ENCODE data around the gene IRAK1BP1. TPM values are rescaled to one million over a fixed set of nuclear protein-coding genes. Genes with fewer than 3 reads are reported as not detected.

Gene IRAK1BP1, protein sequence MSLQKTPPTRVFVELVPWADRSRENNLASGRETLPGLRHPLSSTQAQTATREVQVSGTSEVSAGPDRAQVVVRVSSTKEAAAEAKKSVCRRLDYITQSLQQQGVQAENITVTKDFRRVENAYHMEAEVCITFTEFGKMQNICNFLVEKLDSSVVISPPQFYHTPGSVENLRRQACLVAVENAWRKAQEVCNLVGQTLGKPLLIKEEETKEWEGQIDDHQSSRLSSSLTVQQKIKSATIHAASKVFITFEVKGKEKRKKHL
- 4.1 and 10.4 TPM in 2 replicates for total RNA-seq (2011; cell fraction: chromatin; rRNA removed; ENCODE audit: low replicate concordance)
- 1.7 and 3.8 TPM in 2 replicates for total RNA-seq (2011; cell fraction: nucleolus; rRNA removed)
- 8.8 and 16.9 TPM in 2 replicates for total RNA-seq (2011; cell fraction: nucleoplasm; rRNA removed)
- 2.0 and 3.3 TPM in 2 replicates for total RNA-seq (2014; rRNA removed)
- total RNA-seq (2014; rRNA removed; fragmentation: Illumina TruSeq; extraction: Trizol), result 3.4 and 3.7 TPM in 2 replicates
- total RNA-seq (2015; rRNA removed; fragmentation: Illumina TruSeq; extraction: Trizol), result 2.4 and 2.7 TPM in 2 replicates
- 1.9 and 2.6 TPM in 2 replicates for total RNA-seq (2021)
- polyA plus RNA-seq (2011; rRNA removed), result 0.66 and 3.3 TPM in 2 replicates
- 0.16 and 0.76 TPM in 2 replicates for polyA plus RNA-seq (2011; cell fraction: cytosol; rRNA removed)
- polyA plus RNA-seq (2011; cell fraction: nucleus; rRNA removed), result 0.79 and 3.4 TPM in 2 replicates
- 1.4 and 2.4 TPM in 2 replicates for polyA plus RNA-seq (2012)
- 1.4 and 3.0 TPM in 2 replicates for polyA plus RNA-seq (2014; fragmentation: Illumina TruSeq; extraction: Trizol)
- polyA plus RNA-seq (2014; fragmentation: Nextera tagmentation; extraction: Ambion mirVana), result 1 to 10 TPM; 1.8 to 2.1 TPM
- 1.9 TPM in 2 replicates for polyA plus RNA-seq (2014; rRNA removed)
- polyA minus RNA-seq (2011; rRNA and poly(A)+ RNA removed), result 1.6 and 5.6 TPM in 2 replicates
- polyA minus RNA-seq (2011; cell fraction: cytosol; rRNA and poly(A)+ RNA removed), result 0.76 TPM in 1 of 2 replicates, not detected in the other
- 1.4 and 3.6 TPM in 2 replicates for polyA minus RNA-seq (2011; cell fraction: nucleus; rRNA and poly(A)+ RNA removed)
- percentile 55 among the genes with signal in this experiment for Bru-seq, nascent RNA
- BruChase-seq, experiment 1, labeled RNA remaining after a 2-hour chase, result percentile 59 among the genes with signal in this experiment
- BruChase-seq, experiment 2, labeled RNA remaining after a 6-hour chase, result percentile 60 among the genes with signal in this experiment
- long read RNA-seq, experiment 1, full-length matches to known transcripts, result 4 of 17 reads
- long read RNA-seq, experiment 1, partial matches to known transcripts, result 0 of 17 reads
- long read RNA-seq, experiment 1, other reads (novel, unspliced or antisense), result 13 of 17 reads
- long read RNA-seq, experiment 2, full-length matches to known transcripts, result 1 of 2 reads
- long read RNA-seq, experiment 2, partial matches to known transcripts, result 0 of 2 reads
- long read RNA-seq, experiment 2, other reads (novel, unspliced or antisense), result 1 of 2 reads
- long read RNA-seq, experiment 3, full-length matches to known transcripts, result 2 of 4 reads
- long read RNA-seq, experiment 3, partial matches to known transcripts, result 0 of 4 reads
- long read RNA-seq, experiment 3, other reads (novel, unspliced or antisense), result 2 of 4 reads

GRCh38 chr6:78867370-78868040, at the start of gene IRAK1BP1:
IRAK1BP1 (plus strand) TSS chr6:78867551; CDS start chr6:78867577, 26 bp downstream.
- peak within 1 kb of the TSS; percentile 84 for H3K4me2 ChIP-seq (ENCODE audit: insufficient read depth, low read length)
- BruUV-seq (replicated peaks), result no TSS peak
- no peaks in the 10 kb centered on the region for H3K9me3 ChIP-seq (replicated peaks; ENCODE audit: control insufficient read depth, insufficient read depth, low read depth, low read length)
- peak within 1 kb of the TSS; percentile 75 to 89 for H3K9ac ChIP-seq (ENCODE audit: insufficient read depth in 1 of 2, low read depth in 2 of 2, low read length in 2 of 2)
- peak within 1 kb of the TSS; percentile 100 for H2AFZ ChIP-seq (ENCODE audit: low read depth, low read length)
- peaks cover 16% of the 10 kb centered on the region for H3K79me2 ChIP-seq (ENCODE audit: control insufficient read depth, insufficient read depth, low read length)
- DNase-seq (ENCODE audit: extremely low read depth in 1 of 4, low spot score in 3 of 4), result peak; percentile 58 to 84 (median 70)
- CTCF ChIA-PET (ENCODE audit: low intra/inter-chr PET ratio), result no interaction called here
- intact Hi-C loops (cut with micrococcal nuclease) (loop anchor here (5.0 kb wide), 1 partner anchor 210 kb away; the partner anchor contains the start of gene PHIP), in situ Hi-C loops (cut with MboI) (no loop called here)
- 6% methylated on average over 40 of the region's 48 CpGs for WGBS (ENCODE audit: insufficient coverage, low coverage, missing lambda C conversion rate)
- no peaks in the 10 kb centered on the region for H3K27me3 ChIP-seq (ENCODE audit: control insufficient read depth in 2 of 2, insufficient read depth in 2 of 2, low read length in 2 of 2)
- peak; percentile 95 for ATAC-seq
- peak; percentile 84 for FAIRE-seq
- H3K36me3 ChIP-seq (ENCODE audit: control insufficient read depth, insufficient read depth, low read length), result no peaks in the 10 kb centered on the region
- no peaks in the 10 kb centered on the region for H4K20me1 ChIP-seq (replicated peaks; ENCODE audit: control insufficient read depth, insufficient read depth, low read length)
- POLR2A ChIA-PET, result interaction anchor here (0.6 kb wide), 1 partner anchor 286 kb away, joined by 3 read pairs; no protein-coding TSS in a partner anchor
- H3K27ac ChIP-seq (ENCODE audit: extremely low read depth, low read depth, low read length), result peak within 1 kb of the TSS; percentile 82
- no peaks in the 10 kb centered on the region for H3K9me1 ChIP-seq (ENCODE audit: control insufficient read depth, insufficient read depth, low read length)
- H3K4me3 ChIP-seq, result peak within 1 kb of the TSS; percentile 80
- H3K4me1 ChIP-seq (replicated peaks in 1 of 2; ENCODE audit: control insufficient read depth in 2 of 2, insufficient read depth in 2 of 2, low read length in 2 of 2), result peaks cover 0 to 7% of the 10 kb centered on the region in 2 experiments; a peak in 1 of 5 replicates
- TF ChIP-seq FOS (IDR thresholded peaks at IDR 0.05; ENCODE audit: extremely low read depth, insufficient read length) (no peak), CREB3 (tag; conservative IDR thresholded peaks at IDR 0.05; ENCODE audit: low read depth) (no peak), ZNF124 (CRISPR knock-in tag; IDR thresholded peaks at IDR 0.05) (no peak), ATF3 (IDR thresholded peaks at IDR 0.05) (peak; percentile 33; the same call in 1 of the 2 replicates), ATF3 (CRISPR knock-in tag; conservative IDR thresholded peaks at IDR 0.05) (no peak), ZNF57 (CRISPR knock-in tag; IDR thresholded peaks at IDR 0.05) (no peak), EGR1 (conservative IDR thresholded peaks at IDR 0.05) (0 out of 2 replicates have a peak, but pooled peaks have one; percentile 16), ZNF41 (CRISPR knock-in tag; conservative IDR thresholded peaks at IDR 0.05) (no peak), CBX3 (IDR thresholded peaks at IDR 0.05; ENCODE audit: borderline replicate concordance in 1 of 2, low read length in 2 of 2) (no peak), RAD21 (CRISPR knock-in tag; conservative IDR thresholded peaks at IDR 0.05 in 1 of 2, IDR thresholded peaks at IDR 0.05 in 1 of 2) (no peak)
- TF ChIP-seq, protein P1, sequence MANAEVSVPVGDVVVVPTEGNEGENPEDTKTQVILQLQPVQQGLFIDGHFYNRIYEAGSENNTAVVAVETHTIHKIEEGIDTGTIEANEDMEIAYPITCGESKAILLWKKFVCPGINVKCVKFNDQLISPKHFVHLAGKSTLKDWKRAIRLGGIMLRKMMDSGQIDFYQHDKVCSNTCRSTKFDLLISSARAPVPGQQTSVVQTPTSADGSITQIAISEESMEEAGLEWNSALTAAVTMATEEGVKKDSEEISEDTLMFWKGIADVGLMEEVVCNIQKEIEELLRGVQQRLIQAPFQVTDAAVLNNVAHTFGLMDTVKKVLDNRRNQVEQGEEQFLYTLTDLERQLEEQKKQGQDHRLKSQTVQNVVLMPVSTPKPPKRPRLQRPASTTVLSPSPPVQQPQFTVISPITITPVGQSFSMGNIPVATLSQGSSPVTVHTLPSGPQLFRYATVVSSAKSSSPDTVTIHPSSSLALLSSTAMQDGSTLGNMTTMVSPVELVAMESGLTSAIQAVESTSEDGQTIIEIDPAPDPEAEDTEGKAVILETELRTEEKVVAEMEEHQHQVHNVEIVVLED (CRISPR knock-in tag; IDR thresholded peaks at IDR 0.05), result no peak

Data from K562 (cell line).